ENCODE measurements around the gene HECW1. TPM values are rescaled to one million over a fixed set of nuclear protein-coding genes. Genes with fewer than 3 reads are reported as not detected.
A peak's percentile ranks its signal among the peaks of the same experiment; 100 is the strongest.

Gene HECW1
- total RNA-seq, 1 donor from 2014 or later: 1.6 TPM

GRCh38 chr7:43458330-43459018 is 346.0 kb downstream of the HECW1 start:
- Histone ChIP-seq H3K9me3 (no peaks in the 10 kb centered on the region), H3K27ac (no peak overlapping the region), H3K4me3 (no peak overlapping the region), H3K27me3 (no peaks in the 10 kb centered on the region), H3K4me1 (no peaks in the 10 kb centered on the region), H3K36me3 (no peaks in the 10 kb centered on the region)
- intact Hi-C loops (cut with DNase I): no loop called here
- TF ChIP-seq CTCF (IDR thresholded peaks at IDR 0.05): no peak
- peak; percentile 70 for ATAC-seq
- no peak for DNase-seq

- Histone ChIP-seq H3K4me3 (no peak overlapping the region), H3K4me1 (no peaks in the 10 kb centered on the region), H3K27me3 (no peaks in the 10 kb centered on the region), H3K36me3 (no peaks in the 10 kb centered on the region), H3K27ac (no peak overlapping the region), H3K9me3 (no peaks in the 10 kb centered on the region)
- intact Hi-C loops (cut with DNase I): no loop called here
- peak; percentile 53 for ATAC-seq
- TF ChIP-seq CTCF (IDR thresholded peaks at IDR 0.05): no peak
- no peak for DNase-seq
These were observed 346.5 kb downstream of the HECW1 start for GRCh38 chr7:43459019-43459337.

GRCh38 chr7:43460733-43461348 is 348.4 kb downstream of the HECW1 start:
- Histone ChIP-seq H3K36me3 (no peaks in the 10 kb centered on the region), H3K27ac (no peak overlapping the region), H3K4me3 (no peak overlapping the region), H3K9me3 (no peaks in the 10 kb centered on the region), H3K27me3 (no peaks in the 10 kb centered on the region), H3K4me1 (no peaks in the 10 kb centered on the region)
- TF ChIP-seq CTCF (IDR thresholded peaks at IDR 0.05): no peak
- intact Hi-C loops (cut with DNase I): no loop called here
- no peak for ATAC-seq
- DNase-seq: no peak

- ATAC-seq (no peak), DNase-seq (no peak)
- H3K27me3 ChIP-seq: no peaks in the 10 kb centered on the region
- no peaks in the 10 kb centered on the region for H3K4me1 ChIP-seq
- intact Hi-C loops (cut with DNase I): no loop called here
- H3K4me3 ChIP-seq: no peak overlapping the region
- no peaks in the 10 kb centered on the region for H3K9me3 ChIP-seq
- TF ChIP-seq CTCF (IDR thresholded peaks at IDR 0.05): no peak
- H3K36me3 ChIP-seq: no peaks in the 10 kb centered on the region
- no peak overlapping the region for H3K27ac ChIP-seq
These were observed 349.0 kb downstream of the HECW1 start for GRCh38 chr7:43461349-43462024.

- Histone ChIP-seq H3K27ac (no peak overlapping the region), H3K4me3 (no peak overlapping the region), H3K27me3 (no peaks in the 10 kb centered on the region), H3K36me3 (no peaks in the 10 kb centered on the region), H3K9me3 (no peaks in the 10 kb centered on the region), H3K4me1 (no peaks in the 10 kb centered on the region)
- ATAC-seq: no peak
- DNase-seq: no peak
- no peak for TF ChIP-seq CTCF (IDR thresholded peaks at IDR 0.05)
- intact Hi-C loops (cut with DNase I): no loop called here
These were observed 350.4 kb downstream of the HECW1 start for GRCh38 chr7:43462836-43463235.
